GM18507 (cell line): ENCODE data around the gene ANO7.
A peak's percentile ranks its signal among the peaks of the same experiment; 100 is the strongest.

ENCODE experiments used
- DNase-seq: peaks from one replicate; pipeline ENCODE4 v3.0.0; 2011; ENCODE audit warnings: low read depth; ENCODE audit not compliant: insufficient read length; ENCODE audit errors: extremely low spot score
- FAIRE-seq: peaks from 2 replicates; lab custom pipeline; 2011; peaks lifted over from hg19 to GRCh38; lab: Jason Lieb, UNC

The ANO7 gene

GRCh38 chr2:241188361-241189092, at the start of gene ANO7:
Gene ANO7, plus strand, starts transcription at chr2:241188677. Its CDS starts 1,387 bp downstream, at chr2:241190064.
- no peak for FAIRE-seq
- DNase-seq = no peak

- no peak for DNase-seq
- FAIRE-seq = no peak
Measured at GRCh38 chr2:241139531-241140444, 48.7 kb upstream of the ANO7 start.

GRCh38 chr2:241140445-241140840, 48.0 kb upstream of the ANO7 start:
- DNase-seq = no peak
- no peak for FAIRE-seq

GRCh38 chr2:241141214-241141770, 47.2 kb upstream of the ANO7 start:
- DNase-seq (no peak), FAIRE-seq (no peak)

GRCh38 chr2:241142063-241142462, 46.4 kb upstream of the ANO7 start:
- DNase-seq = no peak
- no peak for FAIRE-seq

GRCh38 chr2:241142593-241142992, 45.9 kb upstream of the ANO7 start:
- FAIRE-seq = no peak
- no peak for DNase-seq

- FAIRE-seq (no peak), DNase-seq (no peak)
Measured at GRCh38 chr2:241146286-241146685, 42.2 kb upstream of the ANO7 start.

- FAIRE-seq = no peak
- no peak for DNase-seq
Measured at GRCh38 chr2:241147336-241147735, 41.1 kb upstream of the ANO7 start.

- DNase-seq = no peak
- FAIRE-seq = peak; percentile 50
Measured at GRCh38 chr2:241148239-241148638, 40.2 kb upstream of the ANO7 start.

- FAIRE-seq = peak; percentile 99
Measured at GRCh38 chr2:241148891-241149674, 39.4 kb upstream of the ANO7 start, which contains the start of gene PASK. Gene PASK, minus strand, starts transcription at chr2:241149472. Its CDS starts 6,440 bp downstream, at chr2:241143032.

GRCh38 chr2:241149675-241149924, 38.9 kb upstream of the ANO7 start:
- no peak for DNase-seq
- FAIRE-seq = no peak

More at GRCh38 chr2:241148891-241149674, 39.4 kb upstream of the ANO7 start, which contains the start of gene PASK:
- DNase-seq = peak; percentile 81

GRCh38 chr2:241149925-241150659, 38.4 kb upstream of the ANO7 start, which contains the start of gene PPP1R7:
Gene PPP1R7, plus strand, starts transcription at chr2:241150467. Its CDS starts 29 bp downstream, at chr2:241150496.
- FAIRE-seq = peak; percentile 95
- peak; percentile 99 for DNase-seq

- FAIRE-seq (no peak), DNase-seq (no peak)
Measured at GRCh38 chr2:241150660-241151530, 37.6 kb upstream of the ANO7 start.

- no peak for DNase-seq
- no peak for FAIRE-seq
Measured at GRCh38 chr2:241151934-241152660, 36.4 kb upstream of the ANO7 start.

- FAIRE-seq = no peak
- DNase-seq = no peak
Measured at GRCh38 chr2:241153616-241154015, 34.9 kb upstream of the ANO7 start.

- no peak for FAIRE-seq
- no peak for DNase-seq
Measured at GRCh38 chr2:241154915-241155314, 33.6 kb upstream of the ANO7 start.

GRCh38 chr2:241155936-241156335, 32.5 kb upstream of the ANO7 start:
- FAIRE-seq = no peak
- DNase-seq = no peak
